Activated CD4-positive, CD25-positive, alpha-beta regulatory T cell treated with anti-CD3 and anti-CD28 coated beads, Interleukin-2, amount 50 U/mL, for 24 hours (primary cell): ENCODE measurements around the gene STK4.

ENCODE experiments used
- ATAC-seq, 2 donors: fragments of 150-1000 bp; cut with Tn5 transposase; one replicate each; pipeline ENCODE4 v1.10.0; 2021; ENCODE audit warnings: mild to moderate bottlenecking in 1 of 2, moderate library complexity in 1 of 2

Gene STK4

GRCh38 chr20:44966030-44966961, at the start of gene STK4:
Gene STK4 (plus strand): TSS chr20:44966512. CDS start chr20:44966569, 57 bp downstream.
- ATAC-seq: peak; percentile 71 to 73

GRCh38 chr20:44916586-44916985, 49.7 kb upstream of the STK4 start:
- no peak for ATAC-seq

GRCh38 chr20:44917399-44917798, 48.9 kb upstream of the STK4 start:
- ATAC-seq: no peak

GRCh38 chr20:44918342-44918741, 48.0 kb upstream of the STK4 start:
- ATAC-seq: no peak

- no peak for ATAC-seq
Observed at GRCh38 chr20:44918761-44919160, 47.6 kb upstream of the STK4 start.

- no peak for ATAC-seq
Observed at GRCh38 chr20:44921447-44921846, 44.9 kb upstream of the STK4 start.

GRCh38 chr20:44924541-44924940, 41.8 kb upstream of the STK4 start:
- ATAC-seq: no peak

GRCh38 chr20:44928595-44928994, 37.7 kb upstream of the STK4 start:
- no peak for ATAC-seq

- ATAC-seq: no peak
Observed at GRCh38 chr20:44930517-44931168, 35.7 kb upstream of the STK4 start.

GRCh38 chr20:44931911-44932310, 34.4 kb upstream of the STK4 start:
- ATAC-seq: no peak

GRCh38 chr20:44932916-44933315, 33.4 kb upstream of the STK4 start:
- no peak for ATAC-seq

- ATAC-seq: no peak
Observed at GRCh38 chr20:44936510-44936909, 29.8 kb upstream of the STK4 start.

- no peak for ATAC-seq
Observed at GRCh38 chr20:44938637-44939036, 27.7 kb upstream of the STK4 start.

- peak in 1 of 2 donors; percentile 17 for ATAC-seq
Observed at GRCh38 chr20:44941120-44941691, 25.1 kb upstream of the STK4 start.

- ATAC-seq: no peak
Observed at GRCh38 chr20:44942264-44942973, 23.9 kb upstream of the STK4 start.

- no peak for ATAC-seq
Observed at GRCh38 chr20:44943828-44944227, 22.5 kb upstream of the STK4 start.

- ATAC-seq: no peak
Observed at GRCh38 chr20:44945261-44945660, 21.1 kb upstream of the STK4 start.

- no peak for ATAC-seq
Observed at GRCh38 chr20:44946271-44946852, 19.9 kb upstream of the STK4 start.

GRCh38 chr20:44948107-44948506, 18.2 kb upstream of the STK4 start:
- no peak for ATAC-seq

GRCh38 chr20:44948513-44948912, 17.8 kb upstream of the STK4 start:
- no peak for ATAC-seq

GRCh38 chr20:44950368-44950767, 15.9 kb upstream of the STK4 start:
- no peak for ATAC-seq

- ATAC-seq: no peak
Observed at GRCh38 chr20:44952731-44953130, 13.6 kb upstream of the STK4 start.

GRCh38 chr20:44954211-44954610, 12.1 kb upstream of the STK4 start:
- ATAC-seq: no peak
